Retina (tissue), 1 donor: Measurements from ENCODE around the gene DBH.
A peak's percentile ranks its signal among the peaks of the same experiment; 100 is the strongest.

Experiments
- DNase-seq: peaks from one replicate; pipeline ENCODE4 v3.0.0-alpha.2; 2016

The DBH gene

GRCh38 chr9:133703591-133704399 is 67.6 kb downstream of the DBH start:
- no peak for DNase-seq

- DNase-seq, result no peak
These were observed 68.6 kb downstream of the DBH start for GRCh38 chr9:133704711-133705181.

DNA sequence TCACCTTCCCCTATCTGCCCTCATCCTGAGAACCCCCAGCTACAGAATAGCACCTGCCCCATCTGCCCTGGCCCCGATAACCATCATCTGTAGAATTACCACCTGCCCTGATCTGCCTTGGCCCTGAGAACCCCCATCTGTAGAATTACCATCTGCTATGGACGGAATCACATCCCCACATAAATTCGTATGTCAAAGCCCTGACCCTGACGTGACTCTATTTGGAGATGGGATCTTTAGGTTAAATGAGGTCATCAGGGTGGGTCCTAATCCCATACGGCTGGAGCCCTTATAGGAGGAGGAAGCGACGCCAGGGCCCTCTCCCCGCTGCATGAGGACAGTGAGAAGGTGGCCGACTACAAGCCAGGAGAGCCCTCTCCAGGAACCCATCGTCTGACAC is 69.4 kb downstream of the DBH start:
- DNase-seq, result no peak

DNA sequence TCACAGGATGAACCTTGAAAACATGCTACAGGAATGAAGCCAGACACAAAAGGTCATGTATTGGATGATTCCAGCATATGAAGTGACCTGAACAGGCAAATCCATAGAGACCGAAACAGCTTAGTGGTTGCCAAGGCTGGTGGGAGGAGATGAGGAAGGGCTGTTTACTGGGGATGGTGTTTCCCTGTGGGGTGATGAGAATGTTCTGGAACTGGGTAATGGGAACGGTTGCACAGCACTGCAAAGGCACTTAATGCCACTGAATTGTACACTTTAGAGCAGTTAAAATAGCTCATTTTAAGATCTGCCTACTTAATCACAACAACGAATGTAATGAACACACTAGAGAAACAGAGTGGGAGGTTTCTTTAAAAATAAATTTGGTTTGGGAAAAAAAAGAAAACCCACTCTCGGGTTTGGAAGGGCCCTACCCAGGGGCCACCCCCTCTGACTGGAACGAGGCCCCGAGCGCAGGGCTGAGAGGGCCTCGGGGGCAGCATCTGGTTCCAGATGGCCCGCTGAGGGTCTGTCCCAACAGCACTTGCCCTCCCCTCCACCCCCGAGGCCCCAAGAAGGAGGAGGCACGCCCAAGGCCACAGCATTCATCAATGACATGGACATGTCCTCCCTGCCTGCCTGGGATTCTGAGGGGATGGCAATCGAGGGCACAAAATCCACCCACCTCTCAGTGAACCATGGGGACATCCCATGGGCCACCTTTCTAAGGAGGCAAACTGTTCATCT is 70.3 kb downstream of the DBH start:
- no peak for DNase-seq

- DNase-seq, result no peak
These were observed 71.1 kb downstream of the DBH start for GRCh38 chr9:133707065-133707762.

DNA sequence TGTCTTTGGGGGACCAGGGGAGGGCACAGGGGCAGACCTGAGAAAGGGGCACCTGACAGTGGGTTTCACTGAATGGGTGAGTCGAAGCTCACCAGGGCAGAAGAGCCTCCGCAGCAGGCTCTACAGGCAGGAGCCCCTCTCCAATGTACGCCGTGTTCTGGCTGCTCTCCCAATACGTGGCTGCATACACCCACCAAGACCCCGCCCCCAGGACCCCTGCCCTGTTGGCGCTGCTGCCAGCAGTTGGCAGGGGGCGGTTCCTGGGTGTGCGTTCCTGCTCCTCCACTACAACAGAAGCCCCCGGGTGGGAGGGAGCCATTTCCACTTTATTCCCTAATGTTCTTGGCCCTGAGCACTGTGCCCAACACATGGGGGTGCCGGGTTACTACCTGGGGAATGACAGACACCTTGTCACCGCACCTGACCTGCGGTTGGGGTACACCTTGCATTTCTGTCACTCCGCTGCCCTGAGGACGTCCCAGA is 71.6 kb downstream of the DBH start:
- DNase-seq, result no peak

- DNase-seq, result peak; percentile 25
These were observed 72.3 kb downstream of the DBH start for GRCh38 chr9:133708246-133709014.
